HG02852 (cell line): Measurements from ENCODE around the gene ADARB2.

Source experiments
- ATAC-seq: cut with Tn5 transposase; IDR thresholded peaks from one replicate; pipeline ENCODE4 v1.9.1; 2021; ENCODE audit warnings: mild to moderate bottlenecking, moderate library complexity; ENCODE audit not compliant: unreplicated experiment

The ADARB2 gene

DNA sequence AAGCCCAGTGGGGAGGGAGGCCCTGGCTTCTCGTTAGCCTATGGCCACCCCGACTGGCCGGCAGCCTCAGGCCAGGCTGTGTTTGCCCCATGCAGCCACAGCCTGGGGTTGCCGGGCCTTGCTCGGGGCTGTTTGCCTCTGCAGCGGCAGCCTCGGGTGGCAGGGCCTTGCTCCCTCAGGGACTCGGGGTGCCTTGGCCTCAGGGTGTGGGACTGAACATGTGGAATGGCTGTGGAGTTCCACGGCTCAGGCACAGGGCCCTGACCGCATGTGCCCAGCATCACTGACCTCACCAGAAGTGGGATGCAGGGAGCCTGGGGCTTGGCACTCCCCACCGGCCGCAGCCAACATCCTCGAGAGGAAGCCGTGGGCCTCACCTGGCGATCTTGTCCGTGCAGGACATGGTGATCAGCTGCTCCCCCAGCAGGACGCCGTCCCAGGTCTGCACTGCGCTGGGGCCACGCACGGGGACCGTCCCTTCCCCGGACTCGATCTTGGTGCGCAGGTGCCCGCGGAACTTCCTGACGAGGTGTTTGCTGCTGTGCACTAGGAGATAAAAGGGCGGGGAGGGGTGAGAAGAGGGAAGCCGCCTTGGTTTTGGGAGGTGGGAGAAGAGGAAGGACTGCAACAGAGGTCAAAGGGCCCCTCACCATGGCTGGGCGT lies 520.6 kb downstream of the ADARB2 start:
- no peak for ATAC-seq

DNA sequence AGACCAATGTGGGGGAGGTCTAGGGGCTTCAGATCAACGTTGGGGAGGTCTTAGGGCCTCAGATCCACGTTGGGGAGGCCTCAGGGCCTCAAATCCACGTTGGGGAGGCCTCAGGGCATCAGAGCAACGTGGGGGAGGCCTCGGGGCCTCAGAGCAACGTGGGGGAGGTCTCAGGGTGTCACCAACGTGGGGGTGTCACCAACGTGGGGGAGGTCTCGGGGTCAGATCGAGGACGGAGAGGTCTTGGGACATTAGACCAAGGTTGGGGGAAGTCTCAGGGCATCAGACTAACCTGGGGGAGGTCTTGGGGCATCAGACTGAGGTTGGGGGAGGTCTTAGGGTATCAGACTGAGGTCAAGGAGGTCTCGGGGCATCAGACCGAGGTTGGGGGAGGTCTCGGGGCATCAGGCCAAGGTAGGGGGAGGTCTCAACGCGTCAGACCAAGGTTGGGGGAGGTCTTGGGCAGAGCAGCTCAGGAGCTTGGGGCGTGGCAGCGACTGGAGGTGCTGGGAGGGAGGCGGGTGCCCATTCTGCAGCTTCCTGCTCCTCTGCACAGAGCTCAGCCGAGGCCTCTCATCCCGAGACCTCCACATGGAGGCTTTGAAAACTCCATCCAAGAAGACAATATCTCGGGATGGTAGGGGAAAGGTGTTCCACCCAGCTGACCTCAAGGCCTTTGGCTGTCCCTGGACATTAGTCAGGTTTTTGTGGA lies 521.3 kb downstream of the ADARB2 start:
- no peak for ATAC-seq

DNA sequence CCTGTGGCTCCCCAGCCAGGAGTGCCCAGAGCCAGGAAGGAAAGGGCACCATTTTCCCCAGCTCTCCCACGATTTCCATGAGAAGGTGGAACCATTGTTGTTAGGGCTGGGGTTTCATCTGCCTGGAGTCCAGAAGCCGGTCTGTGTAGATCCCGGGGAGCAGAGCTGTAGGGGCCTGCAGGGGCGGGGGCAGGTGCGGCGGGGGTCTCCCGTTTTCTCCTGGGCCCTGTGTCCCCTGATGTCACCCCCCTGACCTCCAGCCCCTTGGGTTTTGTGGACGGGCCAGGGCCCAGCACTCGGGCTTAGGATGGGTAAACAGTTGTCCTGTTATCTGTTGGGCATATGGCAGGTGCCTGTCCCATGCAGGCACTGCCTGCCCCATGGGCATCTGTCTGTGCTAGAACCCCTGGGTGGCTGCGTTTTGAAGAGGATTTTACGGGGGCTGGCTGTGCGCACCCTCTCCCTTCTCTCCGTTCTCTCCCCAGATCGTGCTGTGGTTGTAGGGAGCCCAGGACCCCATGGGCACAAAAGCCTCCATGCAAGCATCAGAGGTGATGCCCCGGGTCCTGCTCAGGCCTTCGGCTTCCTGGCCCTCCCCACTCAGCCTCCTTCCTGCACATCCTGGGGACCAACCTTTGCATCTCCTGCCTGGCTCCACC lies 522.3 kb downstream of the ADARB2 start:
- no peak for ATAC-seq

GRCh38 chr10:1214071-1214675 lies 523.2 kb downstream of the ADARB2 start:
- ATAC-seq, result no peak

DNA sequence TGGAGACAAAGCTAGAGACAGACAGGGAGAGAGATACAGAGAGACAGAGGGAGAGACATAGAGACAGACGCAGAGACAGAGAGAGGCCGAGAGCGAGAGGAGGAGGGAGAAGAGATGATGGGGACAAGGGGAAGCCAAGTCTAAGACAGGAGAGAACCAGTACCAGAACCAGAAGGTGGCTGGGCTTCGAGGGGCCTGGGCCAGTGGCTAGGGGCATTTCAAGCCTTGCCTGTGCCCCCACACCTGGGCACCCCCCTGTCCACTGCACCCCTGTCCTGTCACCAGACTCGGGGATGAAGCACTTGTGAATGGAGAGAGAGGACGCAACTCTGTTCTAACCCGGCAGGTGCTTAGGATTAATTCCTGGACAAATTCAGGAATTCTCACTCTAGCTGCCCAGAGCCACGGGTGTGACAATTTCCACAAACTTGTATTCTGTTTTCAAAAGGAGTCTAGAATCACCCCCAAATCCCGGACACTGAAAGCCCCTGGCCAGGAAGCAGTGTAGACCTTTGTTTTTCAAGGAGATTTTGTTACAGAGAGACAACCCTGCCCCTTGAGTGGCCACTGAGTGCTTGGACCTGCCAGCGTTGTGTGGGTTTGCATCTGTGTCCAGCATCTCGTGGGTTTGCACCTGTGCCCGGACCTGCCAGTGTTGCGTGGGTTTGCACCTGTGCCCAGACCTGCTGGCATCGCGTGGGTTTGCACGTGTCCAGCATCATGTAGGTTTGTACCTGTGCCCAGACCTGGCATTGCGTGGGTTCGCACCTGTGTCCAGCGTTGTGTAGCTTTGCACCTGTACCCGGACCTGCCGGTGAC lies 523.9 kb downstream of the ADARB2 start:
- no peak for ATAC-seq

- no peak for ATAC-seq
Observed at GRCh38 chr10:1212571-1213141, 524.7 kb downstream of the ADARB2 start.

- no peak for ATAC-seq
Observed at GRCh38 chr10:1211844-1212570, 525.3 kb downstream of the ADARB2 start.

- no peak for ATAC-seq
Observed at GRCh38 chr10:1210667-1211066, 526.7 kb downstream of the ADARB2 start.

GRCh38 chr10:1209355-1209979 lies 527.9 kb downstream of the ADARB2 start:
- no peak for ATAC-seq

DNA sequence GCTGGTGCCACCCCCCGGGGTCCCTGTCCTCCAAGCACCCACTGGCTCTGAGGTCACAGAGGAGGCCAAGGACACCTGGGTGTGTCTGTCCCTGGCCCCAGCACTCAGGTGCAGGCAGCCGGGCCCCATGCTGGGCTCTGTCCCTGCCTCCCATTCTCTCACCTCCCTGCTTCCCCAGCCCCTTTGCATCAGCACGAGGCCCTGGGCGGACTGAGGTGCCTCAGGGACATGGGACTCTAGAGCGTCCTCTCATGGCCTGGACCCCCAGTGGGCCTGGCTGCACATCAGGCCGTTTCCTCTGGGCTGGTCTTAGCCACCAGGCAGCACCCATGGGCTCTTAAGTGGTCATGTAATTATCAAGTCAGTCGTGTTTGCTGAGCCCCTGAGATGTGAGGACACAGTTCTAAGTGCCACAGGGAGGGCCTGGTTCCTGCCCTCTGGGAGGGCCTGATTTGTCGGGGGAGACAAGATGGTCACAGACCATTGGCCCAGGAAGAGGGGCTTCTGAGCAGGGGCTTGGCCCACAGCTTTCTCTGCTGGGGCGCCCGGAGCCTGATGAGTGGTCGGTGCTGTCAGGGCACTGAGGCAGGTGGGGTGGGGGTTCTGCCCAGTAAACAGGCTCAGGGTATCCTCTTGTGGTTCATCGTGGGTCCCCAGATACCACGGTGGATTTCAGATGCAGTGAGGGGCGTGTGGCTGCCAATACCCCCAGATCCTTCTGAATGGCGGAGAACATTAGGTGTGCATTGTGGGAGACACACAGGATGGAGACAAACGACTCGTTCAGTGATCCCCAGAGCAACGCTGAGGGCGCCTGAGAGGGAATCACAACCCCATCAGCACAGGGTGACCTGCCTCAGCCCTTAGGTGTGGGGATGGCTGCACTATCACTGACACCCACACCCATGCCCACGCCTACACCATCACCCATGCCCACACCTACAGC lies 528.7 kb downstream of the ADARB2 start:
- no peak for ATAC-seq

DNA sequence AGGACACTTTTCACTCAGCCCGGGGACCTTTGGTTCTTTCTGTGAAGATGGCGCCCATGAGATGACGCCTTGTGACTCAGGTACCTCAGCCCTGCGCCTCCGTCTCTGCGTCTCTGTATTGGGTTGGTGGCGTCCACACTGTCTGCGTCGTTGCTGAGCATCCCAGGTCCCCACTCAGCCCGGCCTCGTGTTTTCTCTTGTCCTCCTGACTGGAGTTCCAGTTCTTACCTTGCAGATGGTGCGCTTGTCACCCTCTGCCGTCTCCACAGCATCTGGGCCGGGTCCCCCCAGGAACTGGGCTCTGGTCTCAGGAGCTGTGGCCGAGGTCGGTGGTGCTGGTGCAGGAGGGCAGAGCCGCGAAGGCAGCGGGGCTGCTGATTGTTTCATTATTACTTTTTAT lies 530.7 kb downstream of the ADARB2 start:
- ATAC-seq, result no peak

- ATAC-seq, result no peak
Observed at GRCh38 chr10:1206101-1206500, 531.2 kb downstream of the ADARB2 start.

DNA sequence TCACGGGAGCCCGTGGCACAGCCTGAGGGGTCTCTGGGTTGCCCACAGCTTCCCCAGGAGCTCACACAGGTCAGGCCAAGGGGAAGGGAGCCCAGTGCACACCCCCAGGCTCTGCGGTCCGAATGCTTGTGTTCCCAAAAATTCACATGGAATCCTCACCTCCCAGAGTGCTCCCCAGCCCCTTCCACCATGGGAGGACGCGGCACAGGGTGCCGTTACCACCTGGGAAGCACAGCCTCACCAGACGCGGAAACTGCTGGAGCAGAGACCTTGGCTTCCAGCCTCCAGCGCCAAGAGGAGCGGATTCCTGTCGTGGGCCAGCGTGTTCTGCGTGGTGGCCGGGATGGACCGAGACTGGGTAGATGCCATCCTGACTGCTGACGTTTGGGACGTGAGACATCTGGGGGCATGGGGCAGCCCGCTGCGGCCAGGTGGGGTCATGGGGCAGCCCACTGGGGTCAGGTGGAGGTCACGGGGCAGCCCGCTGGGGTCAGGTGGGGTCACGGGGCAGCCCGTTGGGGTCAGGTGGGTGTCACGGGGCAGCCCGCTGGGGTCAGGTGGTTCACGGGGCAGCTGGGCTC lies 531.8 kb downstream of the ADARB2 start:
- no peak for ATAC-seq

DNA sequence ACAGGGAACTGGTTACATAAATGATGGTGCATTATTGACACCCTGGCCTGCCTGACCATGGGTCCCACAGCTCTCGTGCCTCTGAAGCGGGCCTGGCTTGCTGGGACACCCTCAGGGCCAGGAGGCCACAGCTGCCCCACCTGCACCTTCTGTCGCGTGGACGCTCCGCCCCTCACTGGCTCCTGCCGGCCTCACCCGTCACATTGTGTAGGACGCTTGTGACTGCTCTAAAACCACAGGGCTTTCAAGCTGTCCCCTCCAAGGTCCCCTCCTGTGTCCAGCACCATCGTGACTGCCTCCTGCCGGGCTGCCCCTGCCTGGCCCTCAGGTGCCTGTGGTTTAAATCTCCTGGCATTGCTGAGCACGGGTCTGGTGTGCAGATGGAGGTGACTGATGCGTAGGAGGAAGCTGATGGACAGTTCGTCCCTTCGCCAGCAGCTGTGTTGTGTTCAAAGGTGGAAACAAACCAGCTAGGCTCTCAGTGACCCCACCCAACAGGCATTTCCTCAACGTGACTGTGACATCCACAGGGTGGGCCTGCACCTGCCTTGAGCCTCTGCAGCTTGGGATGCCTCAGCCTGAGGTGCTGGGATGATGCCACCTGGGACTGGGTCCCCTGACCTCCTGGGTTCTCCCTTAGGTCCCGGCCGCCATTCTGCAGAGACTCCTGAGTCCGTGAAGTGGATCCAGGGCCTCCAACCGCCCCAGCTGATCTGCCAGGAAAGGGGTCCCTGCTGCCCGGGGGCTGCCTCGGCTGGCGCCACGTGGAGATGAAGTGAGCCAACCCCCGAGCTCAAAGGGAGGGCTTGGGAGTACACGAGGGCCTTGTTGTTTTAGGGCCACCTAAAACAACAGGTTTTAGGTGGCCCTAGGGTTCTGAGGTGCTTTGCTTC lies 532.6 kb downstream of the ADARB2 start:
- ATAC-seq, result no peak

DNA sequence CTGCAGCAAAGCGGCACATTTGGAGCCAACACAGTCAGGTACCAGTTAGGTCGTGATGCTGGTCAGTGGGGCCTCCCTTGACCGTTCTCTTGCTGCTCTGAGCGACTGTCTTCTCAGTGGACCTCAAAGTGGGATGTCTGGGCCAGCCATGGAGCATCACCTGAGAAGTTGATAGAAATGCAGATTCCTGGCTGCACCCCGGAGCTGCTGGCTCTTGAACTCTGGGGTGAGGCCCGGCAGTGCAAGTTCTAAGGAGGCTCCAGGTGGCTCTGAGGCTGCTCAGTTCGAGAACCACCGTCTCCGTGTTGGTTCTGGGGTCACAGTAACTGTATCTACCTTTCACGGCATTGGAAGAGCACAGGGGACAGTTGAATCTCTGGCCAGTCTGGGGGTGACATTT lies 533.6 kb downstream of the ADARB2 start:
- ATAC-seq, result no peak

- ATAC-seq, result no peak
Observed at GRCh38 chr10:1203216-1203615, 534.1 kb downstream of the ADARB2 start.

DNA sequence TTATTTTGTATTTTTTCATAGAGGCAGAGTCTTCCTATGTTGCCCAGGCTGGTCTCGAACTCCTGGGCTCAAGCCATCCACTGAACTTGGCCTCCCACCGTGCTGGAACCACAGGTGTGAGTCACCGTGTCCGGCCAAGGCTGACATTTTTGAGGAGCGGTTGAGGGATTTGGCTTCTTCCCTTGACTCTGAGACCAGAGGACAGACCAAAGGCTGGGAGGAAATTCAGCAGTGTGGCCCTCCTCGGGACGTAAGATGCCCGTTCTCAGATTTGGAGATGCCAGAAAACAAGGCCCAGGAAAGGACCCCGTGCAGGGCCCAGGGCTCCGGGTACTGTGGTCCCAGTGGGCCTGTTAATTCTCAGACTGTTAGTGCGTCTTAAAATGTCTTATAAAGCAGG lies 535.0 kb downstream of the ADARB2 start:
- ATAC-seq, result no peak
